Mesothelial cell of epicardium (in vitro differentiated cells): Measurements from ENCODE around the gene TESK1. TPM values are rescaled to one million over a fixed set of nuclear protein-coding genes. Genes with fewer than 3 reads are reported as not detected.
A peak's percentile ranks its signal among the peaks of the same experiment; 100 is the strongest.
"Not testable (repeated sequence)": the region's sequence is repeated elsewhere in the genome, so short reads cannot be mapped to it uniquely, and the experiment has no call there.

Experiments
- DNase-seq, 2 experiments: peaks; one replicate each; pipeline ENCODE4 v3.0.0; 2021; ENCODE audit warnings: low spot score in 2 of 2; ENCODE audit not compliant: unreplicated experiment in 2 of 2
- H3K27ac Mint-ChIP-seq: 2 replicates; pipeline ENCODE4 v1.8.0; 2021; ENCODE audit warnings: mixed read lengths
- H3K27me3 Mint-ChIP-seq: 2 replicates; pipeline ENCODE4 v1.8.0; 2021; ENCODE audit warnings: low read depth, mixed read lengths
- H3K36me3 Mint-ChIP-seq: 2 replicates; pipeline ENCODE4 v1.8.0; 2021; ENCODE audit warnings: mixed read lengths
- H3K4me1 Mint-ChIP-seq: 2 replicates; pipeline ENCODE4 v1.8.0; 2021; ENCODE audit warnings: mixed read lengths
- H3K4me3 Mint-ChIP-seq: 2 replicates; pipeline ENCODE4 v1.8.0; 2021; ENCODE audit warnings: mild to moderate bottlenecking, moderate library complexity, mixed read lengths
- H3K9me3 Mint-ChIP-seq: 2 replicates; pipeline ENCODE4 v1.8.0; 2021; ENCODE audit warnings: mixed read lengths
- total RNA-seq: library from RNA; stranded (reverse); gene quantifications from 3 replicates; pipeline ENCODE4 v1.2.1, GENCODE V29; 2021
- TF ChIP-seq, protein P1 (sequence below): fragments of 200-600 bp; sonication (generic); IDR thresholded peaks from one replicate; pipeline ENCODE4 v1.5.0; 2021; ENCODE audit warnings: antibody characterized with exemption; ENCODE audit not compliant: unreplicated experiment

TESK1 gene
- total RNA-seq, 1 donor from 2014 or later: 49.0 TPM

DNA sequence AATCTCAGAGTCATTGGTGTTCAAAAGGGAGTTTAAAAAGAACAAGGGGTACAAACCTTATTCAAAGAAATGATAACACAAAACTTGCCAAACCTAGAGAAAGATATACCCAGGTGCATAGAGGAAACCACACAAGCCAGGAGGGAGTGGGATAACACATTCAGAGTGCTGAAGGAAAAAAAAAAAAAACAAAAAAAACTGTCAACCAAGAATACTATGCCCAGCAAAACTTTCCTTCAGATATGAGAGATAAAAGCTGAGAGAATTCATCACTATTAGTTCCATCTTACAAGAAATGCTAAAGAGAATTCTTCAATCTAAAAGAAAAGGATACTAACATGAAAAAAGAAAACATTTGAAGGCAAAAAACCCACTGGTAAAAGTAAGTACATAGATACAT, 11.5 kb upstream of the TESK1 start:
- Mint-ChIP-seq H3K27ac (no peak overlapping the region), H3K4me3 (no peak overlapping the region), H3K9me3 (peaks cover 29% of the 10 kb centered on the region), H3K36me3 (peaks cover 22% of the 10 kb centered on the region), H3K4me1 (no peaks in the 10 kb centered on the region), H3K27me3 (no peaks in the 10 kb centered on the region)
- TF ChIP-seq, protein P1, sequence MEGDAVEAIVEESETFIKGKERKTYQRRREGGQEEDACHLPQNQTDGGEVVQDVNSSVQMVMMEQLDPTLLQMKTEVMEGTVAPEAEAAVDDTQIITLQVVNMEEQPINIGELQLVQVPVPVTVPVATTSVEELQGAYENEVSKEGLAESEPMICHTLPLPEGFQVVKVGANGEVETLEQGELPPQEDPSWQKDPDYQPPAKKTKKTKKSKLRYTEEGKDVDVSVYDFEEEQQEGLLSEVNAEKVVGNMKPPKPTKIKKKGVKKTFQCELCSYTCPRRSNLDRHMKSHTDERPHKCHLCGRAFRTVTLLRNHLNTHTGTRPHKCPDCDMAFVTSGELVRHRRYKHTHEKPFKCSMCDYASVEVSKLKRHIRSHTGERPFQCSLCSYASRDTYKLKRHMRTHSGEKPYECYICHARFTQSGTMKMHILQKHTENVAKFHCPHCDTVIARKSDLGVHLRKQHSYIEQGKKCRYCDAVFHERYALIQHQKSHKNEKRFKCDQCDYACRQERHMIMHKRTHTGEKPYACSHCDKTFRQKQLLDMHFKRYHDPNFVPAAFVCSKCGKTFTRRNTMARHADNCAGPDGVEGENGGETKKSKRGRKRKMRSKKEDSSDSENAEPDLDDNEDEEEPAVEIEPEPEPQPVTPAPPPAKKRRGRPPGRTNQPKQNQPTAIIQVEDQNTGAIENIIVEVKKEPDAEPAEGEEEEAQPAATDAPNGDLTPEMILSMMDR: no peak
- DNase-seq: no peak

DNA sequence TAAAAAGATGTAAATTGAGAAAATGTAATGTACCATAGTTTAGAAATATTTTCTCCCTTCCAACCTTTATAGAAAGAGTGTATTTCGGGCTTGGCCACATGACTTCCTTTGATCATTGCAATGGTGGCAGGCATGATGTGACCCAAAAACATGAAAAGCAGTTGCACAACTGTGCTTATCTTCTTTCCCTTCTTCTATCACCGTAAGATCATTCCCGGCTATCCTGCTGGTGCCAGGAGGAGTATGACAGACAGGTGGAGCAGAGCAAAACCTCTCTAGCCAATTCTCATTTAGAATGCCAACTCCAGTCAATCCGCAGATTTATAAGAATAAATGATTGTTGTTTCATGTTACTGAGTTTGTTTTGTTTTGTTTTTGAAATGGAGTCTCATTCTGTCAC, 10.6 kb upstream of the TESK1 start:
- H3K27ac Mint-ChIP-seq: no peak overlapping the region
- peaks cover 25% of the 10 kb centered on the region for H3K9me3 Mint-ChIP-seq
- no peak for DNase-seq
- H3K4me3 Mint-ChIP-seq: no peak overlapping the region
- no peaks in the 10 kb centered on the region for H3K4me1 Mint-ChIP-seq
- TF ChIP-seq, protein P1: no peak
- H3K27me3 Mint-ChIP-seq: no peaks in the 10 kb centered on the region
- peaks cover 17% of the 10 kb centered on the region for H3K36me3 Mint-ChIP-seq

DNA sequence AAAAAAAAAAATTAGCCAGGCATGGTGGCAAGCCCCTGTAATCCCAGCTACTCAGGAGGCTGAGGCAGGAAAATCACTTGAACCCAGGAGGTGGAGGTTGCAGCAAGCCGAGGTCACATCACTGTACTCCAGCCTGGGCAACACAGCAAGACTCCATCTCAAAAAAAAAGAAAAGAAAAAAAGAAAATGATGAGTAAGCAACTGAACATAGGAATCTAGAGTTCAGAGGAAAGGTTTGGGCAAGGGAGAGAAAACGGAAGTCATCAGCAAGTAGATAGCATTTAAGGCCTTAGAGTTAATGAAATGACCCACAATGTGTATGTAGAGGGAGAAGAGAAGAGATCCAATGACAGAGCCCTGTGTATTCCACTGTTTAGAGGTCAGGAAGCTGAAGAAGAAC, 8.2 kb upstream of the TESK1 start:
- H3K27ac Mint-ChIP-seq, DNase-seq, H3K4me1 Mint-ChIP-seq, H3K4me3 Mint-ChIP-seq, H3K27me3 Mint-ChIP-seq: not testable (repeated sequence)
- peaks cover 25% of the 10 kb centered on the region for H3K9me3 Mint-ChIP-seq
- H3K36me3 Mint-ChIP-seq: peaks cover 16% of the 10 kb centered on the region

DNA sequence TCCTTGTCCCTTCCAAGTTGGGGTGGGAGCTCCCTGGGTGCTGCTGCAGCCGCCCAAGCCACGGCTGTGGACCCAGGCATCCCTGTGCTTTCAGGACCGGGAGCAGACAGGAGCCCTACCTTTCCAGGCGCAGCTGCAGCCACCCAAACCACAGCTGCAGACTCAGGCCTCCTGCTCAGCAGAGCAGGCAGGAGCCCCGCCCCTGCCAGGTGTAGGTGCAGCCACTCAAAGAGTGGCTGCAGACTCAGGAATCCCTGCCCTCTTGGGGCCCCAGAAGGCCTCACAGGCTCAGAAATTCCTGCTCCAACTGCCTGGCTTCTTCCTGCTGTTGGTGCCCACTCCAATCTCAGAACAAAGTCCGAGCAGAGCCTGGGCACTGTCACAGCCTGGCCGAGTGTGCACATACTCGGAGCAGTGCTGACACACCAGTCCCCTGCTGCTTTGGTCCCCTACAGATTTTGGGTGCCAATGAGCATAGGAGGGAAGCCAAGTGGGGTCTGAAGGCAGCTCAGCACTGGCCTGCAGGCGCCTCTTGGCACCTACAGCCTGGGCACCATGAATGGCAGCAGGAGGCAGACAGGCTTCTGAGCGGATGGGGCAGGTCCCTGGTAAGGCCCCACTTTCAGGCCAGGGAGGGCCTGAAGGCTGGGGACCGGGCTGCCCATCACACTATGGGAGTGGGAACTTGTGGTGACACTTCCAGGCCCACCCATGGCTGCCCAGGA, 6.0 kb upstream of the TESK1 start:
- H3K4me1 Mint-ChIP-seq: peaks cover 15% of the 10 kb centered on the region
- H3K4me3 Mint-ChIP-seq: no peak overlapping the region
- H3K36me3 Mint-ChIP-seq: peaks cover 10% of the 10 kb centered on the region
- no peak overlapping the region for H3K27ac Mint-ChIP-seq
- H3K27me3 Mint-ChIP-seq: no peaks in the 10 kb centered on the region
- TF ChIP-seq, protein P1: no peak
- peaks cover 9% of the 10 kb centered on the region for H3K9me3 Mint-ChIP-seq
- DNase-seq: no peak

DNA sequence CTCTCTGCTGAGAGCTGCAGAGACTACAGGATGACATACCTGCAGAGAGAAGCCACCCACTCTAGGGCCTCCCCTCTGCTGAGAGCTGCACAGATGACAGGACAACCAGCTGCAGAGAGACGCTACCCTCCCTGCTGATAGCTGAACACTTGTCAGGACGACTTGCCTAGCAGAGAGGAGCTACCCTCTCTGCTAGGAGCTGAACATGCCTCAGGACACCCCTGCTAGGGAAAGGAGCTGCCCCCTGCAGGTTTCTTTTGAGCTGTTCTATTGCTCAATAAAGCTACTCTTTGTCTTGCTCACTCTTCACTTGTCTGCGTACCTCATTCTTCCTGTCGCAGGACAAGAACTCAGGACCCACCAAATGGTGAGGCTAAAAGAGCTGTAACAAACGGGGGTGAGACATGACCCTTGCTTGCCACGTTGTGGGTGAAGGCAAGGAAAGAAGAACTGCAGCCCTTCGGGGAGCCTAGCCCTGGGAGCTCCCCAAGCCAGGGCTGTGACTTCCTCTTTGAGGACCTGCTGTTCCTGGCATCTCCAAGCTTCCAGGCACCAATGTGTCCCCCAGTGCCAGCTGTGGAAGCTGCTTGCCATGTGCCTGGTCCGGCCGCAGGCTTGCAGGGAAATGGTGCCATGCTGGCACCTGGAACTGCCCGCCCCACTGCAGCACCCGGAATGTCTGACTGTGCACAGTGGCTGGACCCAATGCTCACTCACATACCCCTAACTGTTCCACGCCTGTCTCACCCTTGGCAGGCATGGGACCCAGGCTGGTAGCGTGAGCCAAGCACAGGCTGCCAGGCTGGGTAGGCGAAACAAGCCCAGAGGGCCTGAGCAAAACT, 5.1 kb upstream of the TESK1 start:
- Mint-ChIP-seq H3K27me3 (no peaks in the 10 kb centered on the region), H3K36me3 (peaks cover 5% of the 10 kb centered on the region), H3K4me3 (no peak overlapping the region), H3K27ac (no peak overlapping the region), H3K4me1 (peaks cover 19% of the 10 kb centered on the region), H3K9me3 (peaks cover 4% of the 10 kb centered on the region)
- no peak for DNase-seq
- TF ChIP-seq, protein P1: no peak

DNA sequence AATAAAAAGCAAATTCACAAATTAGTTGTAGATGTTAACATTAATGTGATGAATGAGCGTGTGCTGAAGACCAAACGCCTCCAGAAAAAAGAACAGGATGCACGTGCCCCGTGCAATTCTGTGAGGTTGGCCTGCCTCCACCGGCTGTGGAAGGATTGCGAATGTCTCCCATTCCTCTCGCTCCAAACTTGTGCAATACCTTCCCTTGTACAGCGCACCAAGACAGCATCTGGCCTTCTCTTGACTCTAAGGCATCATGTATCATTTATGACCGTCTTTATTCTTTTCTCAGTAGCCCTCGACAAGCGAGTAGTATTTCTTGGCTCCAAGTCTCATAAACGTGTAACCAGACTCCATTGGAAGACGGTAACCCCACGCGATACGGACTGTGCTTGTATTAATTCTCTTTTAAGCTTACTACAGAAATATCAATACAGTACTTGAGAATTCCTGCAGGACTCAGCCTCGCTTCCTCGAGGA, 1.5 kb upstream of the TESK1 start:
- TF ChIP-seq, protein P1: no peak
- H3K4me1 Mint-ChIP-seq: peaks cover 29% of the 10 kb centered on the region
- peak overlapping the region; percentile 98 for H3K27ac Mint-ChIP-seq
- peaks cover 9% of the 10 kb centered on the region for H3K36me3 Mint-ChIP-seq
- no peaks in the 10 kb centered on the region for H3K27me3 Mint-ChIP-seq
- H3K4me3 Mint-ChIP-seq: peak overlapping the region; percentile 92
- no peak for DNase-seq
- no peaks in the 10 kb centered on the region for H3K9me3 Mint-ChIP-seq
